NT2/D1 (cell line): ENCODE data around the gene OBSCN.

ENCODE experiments used
- DNase-seq: peaks from one replicate; pipeline ENCODE4 v3.0.0-alpha.2; 2011; ENCODE audit warnings: low read depth, low spot score
- H3K27me3 ChIP-seq: 2 replicates; pipeline ENCODE4 v1.6.0; 2011; ENCODE audit warnings: mild to moderate bottlenecking; ENCODE audit not compliant: insufficient read length, insufficient read depth
- H3K36me3 ChIP-seq: 2 replicates; pipeline ENCODE4 v1.6.1; 2011; ENCODE audit warnings: mild to moderate bottlenecking, low read length, mixed read lengths; ENCODE audit not compliant: insufficient read depth, insufficient read length
- H3K4me1 ChIP-seq: 2 replicates; pipeline ENCODE4 v1.5.1; 2011; ENCODE audit not compliant: insufficient read depth, insufficient read length
- H3K4me3 ChIP-seq: 2 replicates; pipeline ENCODE4 v1.5.1; 2011; ENCODE audit warnings: low read depth; ENCODE audit not compliant: insufficient read length
- H3K9ac ChIP-seq: 2 replicates; pipeline ENCODE4 v1.6.0; 2011; ENCODE audit warnings: low read depth; ENCODE audit not compliant: insufficient read length
- H3K9me3 ChIP-seq: 2 replicates; pipeline ENCODE4 v1.5.1; 2011; ENCODE audit warnings: mild to moderate bottlenecking, low read length; ENCODE audit not compliant: insufficient read depth
- SUZ12 ChIP-seq: IDR thresholded peaks from 2 replicates; pipeline ENCODE4 v1.6.1; 2011; ENCODE audit not compliant: insufficient read length, insufficient read depth; ENCODE audit errors: extremely low read depth
- YY1 ChIP-seq: IDR thresholded peaks from 2 replicates; pipeline ENCODE4 v1.6.1; 2011; ENCODE audit not compliant: insufficient read length, insufficient read depth
- ZNF274 ChIP-seq: IDR thresholded peaks from 2 replicates; pipeline ENCODE4 v1.6.1; 2011; ENCODE audit warnings: mild to moderate bottlenecking, low read depth, low read length

The OBSCN gene

DNA sequence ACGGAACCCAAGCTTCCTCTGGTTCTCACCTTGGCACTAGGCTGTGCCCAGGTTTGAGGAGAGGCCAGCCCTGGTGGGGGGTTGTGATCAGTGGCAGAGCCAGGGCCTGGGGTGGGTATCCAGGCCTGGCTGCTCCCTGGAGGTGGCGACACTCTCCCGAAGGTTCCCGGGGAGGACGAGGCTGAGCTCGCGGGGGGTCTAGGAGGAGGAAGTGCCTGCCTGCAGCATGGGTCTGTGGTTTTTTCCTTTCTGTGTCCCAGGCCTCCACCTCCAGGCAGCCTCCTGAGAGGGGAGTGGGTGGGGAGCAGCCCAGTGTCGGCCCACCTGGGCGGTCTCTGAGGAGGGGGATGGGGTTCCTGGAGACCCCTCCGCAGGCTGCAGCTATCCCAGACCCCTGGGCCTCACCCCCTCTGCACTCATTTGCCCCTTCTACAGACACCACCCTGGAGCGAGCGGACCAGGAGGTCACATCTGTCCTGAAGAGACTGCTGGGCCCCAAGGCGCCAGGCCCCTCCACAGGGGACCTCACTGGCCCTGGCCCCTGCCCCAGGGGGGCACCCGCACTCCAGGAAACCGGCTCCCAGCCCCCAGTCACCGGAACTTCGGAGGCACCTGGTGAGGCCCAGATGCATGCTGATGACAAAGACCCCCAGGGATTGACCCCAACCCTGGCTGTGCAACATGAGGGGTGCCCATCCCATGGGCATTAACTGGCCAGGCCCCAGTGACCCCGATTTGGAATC, 154.5 kb downstream of the OBSCN start:
- no peak for TF ChIP-seq ZNF274
- no peak for TF ChIP-seq YY1
- no peak for TF ChIP-seq SUZ12
- peaks cover 26% of the 10 kb centered on the region for H3K4me1 ChIP-seq
- DNase-seq, result no peak
- H3K4me3 ChIP-seq, result no peak overlapping the region
- H3K27me3 ChIP-seq, result no peaks in the 10 kb centered on the region
- peaks cover 12% of the 10 kb centered on the region for H3K9me3 ChIP-seq
- H3K36me3 ChIP-seq, result no peaks in the 10 kb centered on the region
- no peak overlapping the region for H3K9ac ChIP-seq

DNA sequence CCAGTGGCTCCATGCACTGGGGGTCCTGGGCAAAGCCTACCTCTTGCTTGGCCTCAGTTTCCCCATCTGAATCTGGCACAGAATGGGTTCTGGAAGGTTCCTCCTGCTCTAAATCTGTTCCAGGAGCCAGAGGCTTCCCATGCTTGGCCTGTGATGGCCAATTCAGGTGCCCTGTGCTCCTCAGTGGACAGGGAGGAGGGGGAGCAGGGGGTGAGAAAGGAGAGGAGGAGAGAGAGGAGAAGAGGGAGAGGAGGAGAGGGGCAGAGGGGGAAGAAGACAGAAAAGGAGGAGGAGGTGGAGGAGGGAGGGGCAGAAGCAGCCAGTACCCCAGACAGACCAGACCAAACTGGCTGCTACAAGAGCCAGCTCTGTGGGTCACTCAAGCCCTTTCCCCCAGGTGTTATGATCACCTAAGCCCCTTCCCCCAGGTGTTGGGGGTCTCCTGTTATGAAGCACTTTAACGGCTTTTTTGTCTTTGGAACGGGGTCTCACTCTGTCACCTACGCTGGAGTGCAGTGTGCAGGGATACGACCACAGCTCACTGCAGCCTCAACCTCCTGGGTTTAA, 155.1 kb downstream of the OBSCN start:
- peaks cover 32% of the 10 kb centered on the region for H3K4me1 ChIP-seq
- no peaks in the 10 kb centered on the region for H3K27me3 ChIP-seq
- no peak for TF ChIP-seq ZNF274
- TF ChIP-seq YY1, result no peak
- no peak for TF ChIP-seq SUZ12
- H3K4me3 ChIP-seq, result no peak overlapping the region
- no peak overlapping the region for H3K9ac ChIP-seq
- no peak for DNase-seq
- H3K36me3 ChIP-seq, result no peaks in the 10 kb centered on the region
- peaks cover 10% of the 10 kb centered on the region for H3K9me3 ChIP-seq

DNA sequence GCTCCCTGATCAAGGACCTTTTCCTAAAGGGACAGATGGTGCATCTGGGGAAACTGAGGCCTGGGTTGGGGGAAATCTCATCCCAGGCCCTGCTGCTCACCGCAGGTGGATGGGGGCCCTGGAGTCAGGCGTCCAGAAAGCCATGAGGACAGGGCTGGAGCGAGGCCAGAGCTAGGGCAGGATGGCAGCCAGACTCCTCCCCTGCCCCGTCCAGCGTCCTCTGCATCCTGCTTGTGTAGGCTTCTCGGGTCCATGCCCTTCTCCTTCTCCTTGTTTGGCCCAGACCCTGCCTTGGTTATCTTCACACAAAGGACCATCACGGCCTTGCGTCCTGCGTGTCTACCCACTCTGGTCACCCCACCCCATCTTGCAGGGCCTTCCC, 155.8 kb downstream of the OBSCN start:
- Histone ChIP-seq H3K9me3 (peaks cover 3% of the 10 kb centered on the region), H3K36me3 (no peaks in the 10 kb centered on the region), H3K9ac (no peak overlapping the region), H3K4me3 (no peak overlapping the region), H3K27me3 (no peaks in the 10 kb centered on the region), H3K4me1 (peaks cover 35% of the 10 kb centered on the region)
- DNase-seq, result no peak
- TF ChIP-seq SUZ12 (no peak), ZNF274 (no peak), YY1 (no peak)

DNA sequence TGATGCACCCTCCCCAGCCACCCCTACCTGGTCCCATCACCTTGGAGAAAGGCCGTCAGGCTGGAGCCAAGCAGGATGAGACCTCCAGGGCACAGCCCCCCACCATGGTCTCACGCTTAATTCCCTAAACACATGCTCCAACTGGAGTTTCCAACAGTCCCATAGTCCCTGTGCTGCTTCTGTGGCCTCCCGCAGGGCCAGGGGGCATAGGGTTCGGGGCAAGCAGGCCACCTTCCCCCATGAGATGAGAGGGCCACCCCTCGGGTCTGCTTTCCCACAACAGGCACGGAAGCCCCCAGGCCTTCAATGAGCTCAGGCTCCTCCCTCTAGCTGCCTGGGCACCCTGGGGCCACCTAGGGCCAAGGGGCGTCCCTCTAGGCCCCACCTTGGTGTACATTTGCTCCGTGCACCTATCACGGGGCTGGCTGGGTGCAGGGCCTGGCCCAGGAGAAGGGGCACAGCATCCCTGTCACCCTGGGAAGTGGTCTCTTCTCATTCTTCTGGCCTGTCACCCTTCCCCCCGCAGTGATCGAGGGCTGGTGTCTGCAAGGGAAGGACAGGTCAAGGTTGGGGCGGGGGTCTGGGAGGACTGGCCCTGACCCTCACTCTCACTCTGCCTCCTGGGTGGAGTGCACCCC, 156.3 kb downstream of the OBSCN start:
- no peak for TF ChIP-seq ZNF274
- no peak for TF ChIP-seq YY1
- no peak for TF ChIP-seq SUZ12
- H3K4me3 ChIP-seq, result no peak overlapping the region
- no peak overlapping the region for H3K9ac ChIP-seq
- H3K27me3 ChIP-seq, result no peaks in the 10 kb centered on the region
- H3K36me3 ChIP-seq, result no peaks in the 10 kb centered on the region
- no peak for DNase-seq
- no peaks in the 10 kb centered on the region for H3K9me3 ChIP-seq
- H3K4me1 ChIP-seq, result peaks cover 35% of the 10 kb centered on the region

DNA sequence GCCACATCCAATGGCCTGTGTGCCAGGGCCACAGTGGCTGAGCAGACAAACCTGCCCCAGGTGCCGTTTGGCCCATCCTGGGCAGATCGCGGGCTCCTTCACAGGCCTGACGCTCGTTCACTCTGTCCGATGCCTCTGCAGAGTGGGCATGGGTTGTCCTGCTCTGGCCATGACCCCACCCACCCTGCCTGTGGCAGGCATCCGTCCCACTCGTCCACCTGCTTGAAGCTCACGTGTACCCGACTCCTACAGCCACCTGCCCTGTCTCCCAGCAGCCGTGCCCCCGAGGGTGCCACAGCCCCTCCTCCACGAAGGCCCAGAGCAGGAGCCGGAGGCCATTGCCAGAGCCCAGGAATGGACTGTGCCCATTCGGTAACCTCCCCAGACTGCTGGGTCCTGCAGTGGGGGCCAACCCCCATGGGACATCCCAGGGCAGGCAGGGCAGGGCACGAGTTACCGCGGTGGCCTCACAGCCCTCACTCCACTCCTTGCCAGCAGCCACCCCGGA, 156.9 kb downstream of the OBSCN start:
- Histone ChIP-seq H3K36me3 (no peaks in the 10 kb centered on the region), H3K9me3 (no peaks in the 10 kb centered on the region), H3K4me1 (peaks cover 36% of the 10 kb centered on the region), H3K9ac (no peak overlapping the region), H3K27me3 (no peaks in the 10 kb centered on the region), H3K4me3 (no peak overlapping the region)
- TF ChIP-seq ZNF274 (no peak), SUZ12 (no peak), YY1 (no peak)
- DNase-seq, result no peak

DNA sequence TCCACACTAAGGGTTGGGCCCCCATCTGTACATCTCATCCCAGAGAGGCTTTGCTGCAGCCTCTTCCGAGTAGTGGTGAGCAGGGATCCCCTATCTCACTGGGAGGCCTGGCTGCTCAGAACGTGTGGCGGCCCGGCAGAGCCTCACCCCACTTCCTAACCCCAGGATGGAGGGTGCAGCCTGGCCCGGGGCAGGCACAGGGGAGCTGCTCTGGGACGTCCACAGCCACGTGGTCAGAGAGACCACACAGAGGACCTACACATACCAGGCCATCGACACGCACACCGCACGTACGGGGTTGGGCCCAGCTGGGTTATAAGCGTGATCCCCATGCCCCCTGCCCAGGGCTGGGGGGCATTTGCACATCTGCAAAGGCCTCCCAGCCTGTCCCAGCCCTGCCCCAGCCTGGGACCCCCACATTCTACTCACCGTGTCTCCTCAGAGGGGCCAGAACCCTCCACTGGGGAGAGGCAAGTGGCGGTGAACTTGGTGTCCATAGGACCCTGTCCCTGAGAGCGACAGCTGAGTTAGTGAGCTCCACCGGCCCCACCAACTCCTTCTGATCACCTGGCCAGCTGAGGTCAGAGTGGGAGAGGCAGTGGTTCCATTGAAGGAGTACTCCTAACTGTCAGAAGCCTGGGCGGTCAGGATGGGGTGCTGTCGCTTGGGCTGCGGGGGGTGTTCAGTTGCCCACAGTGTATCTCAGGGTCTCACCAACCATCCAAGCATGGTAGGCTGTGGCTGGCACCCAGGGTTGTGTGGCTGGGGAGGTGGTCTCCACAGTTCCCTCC, 157.6 kb downstream of the OBSCN start:
- DNase-seq, result no peak
- no peak overlapping the region for H3K4me3 ChIP-seq
- H3K9ac ChIP-seq, result no peak overlapping the region
- no peaks in the 10 kb centered on the region for H3K36me3 ChIP-seq
- no peaks in the 10 kb centered on the region for H3K27me3 ChIP-seq
- peaks cover 43% of the 10 kb centered on the region for H3K4me1 ChIP-seq
- no peak for TF ChIP-seq SUZ12
- no peak for TF ChIP-seq YY1
- no peak for TF ChIP-seq ZNF274
- no peaks in the 10 kb centered on the region for H3K9me3 ChIP-seq

DNA sequence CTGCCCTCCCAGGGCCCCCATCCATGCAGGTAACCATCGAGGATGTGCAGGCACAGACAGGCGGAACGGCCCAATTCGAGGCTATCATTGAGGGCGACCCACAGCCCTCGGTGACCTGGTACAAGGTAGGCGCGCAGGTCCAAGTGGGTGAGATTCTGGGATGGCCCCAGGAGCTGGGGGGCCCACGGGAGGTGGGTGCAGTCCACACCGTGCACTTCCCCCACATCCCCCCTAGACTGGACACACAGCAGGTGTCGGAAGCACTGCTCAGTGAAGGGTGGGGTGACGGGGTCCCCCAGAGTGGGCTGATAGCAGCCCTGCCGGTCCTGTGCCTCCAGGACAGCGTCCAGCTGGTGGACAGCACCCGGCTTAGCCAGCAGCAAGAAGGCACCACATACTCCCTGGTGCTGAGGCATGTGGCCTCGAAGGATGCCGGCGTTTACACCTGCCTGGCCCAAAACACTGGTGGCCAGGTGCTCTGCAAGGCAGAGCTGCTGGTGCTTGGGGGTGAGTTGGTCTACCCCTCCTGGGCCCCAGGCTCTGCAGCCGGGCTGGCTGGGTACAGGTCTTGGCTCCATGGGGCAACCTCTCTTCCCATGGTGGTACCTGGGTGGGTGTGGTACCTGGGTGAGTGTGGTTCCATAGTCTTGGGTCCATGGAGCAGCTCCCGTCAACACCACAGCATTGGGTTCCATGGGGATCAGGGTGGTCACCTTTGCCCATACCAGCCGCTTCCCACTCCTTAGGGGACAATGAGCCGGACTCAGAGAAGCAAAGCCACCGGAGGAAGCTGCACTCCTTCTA, 158.4 kb downstream of the OBSCN start:
- Histone ChIP-seq H3K36me3 (no peaks in the 10 kb centered on the region), H3K9ac (no peak overlapping the region), H3K4me1 (peaks cover 51% of the 10 kb centered on the region), H3K27me3 (no peaks in the 10 kb centered on the region), H3K9me3 (no peaks in the 10 kb centered on the region), H3K4me3 (no peak overlapping the region)
- no peak for DNase-seq
- no peak for TF ChIP-seq SUZ12
- TF ChIP-seq ZNF274, result no peak
- TF ChIP-seq YY1, result no peak
